Transverse colon (tissue), 3 donors: ENCODE results near the gene IMPDH1.

ENCODE experiments used
- CTCF ChIP-seq, 5 experiments: fragments of 200-600 bp in 3 of 5; fragments of 450-650 bp in 2 of 5; sonication (generic) in 3 of 5; IDR thresholded peaks; 1 replicate in 2 of 5; 2 replicates in 3 of 5; pipeline ENCODE4 v1.5.1; 2016 to 2017; ENCODE audit warnings: antibody characterized with exemption in 5 of 5, inconsistent platforms in 3 of 5, mild to moderate bottlenecking in 2 of 5, moderate library complexity in 1 of 5
- POLR2A ChIP-seq: fragments of 450-650 bp; IDR thresholded peaks from one replicate; pipeline ENCODE4 v1.6.1; 2016; ENCODE audit warnings: antibody characterized with exemption, mild to moderate bottlenecking, moderate library complexity

DNA sequence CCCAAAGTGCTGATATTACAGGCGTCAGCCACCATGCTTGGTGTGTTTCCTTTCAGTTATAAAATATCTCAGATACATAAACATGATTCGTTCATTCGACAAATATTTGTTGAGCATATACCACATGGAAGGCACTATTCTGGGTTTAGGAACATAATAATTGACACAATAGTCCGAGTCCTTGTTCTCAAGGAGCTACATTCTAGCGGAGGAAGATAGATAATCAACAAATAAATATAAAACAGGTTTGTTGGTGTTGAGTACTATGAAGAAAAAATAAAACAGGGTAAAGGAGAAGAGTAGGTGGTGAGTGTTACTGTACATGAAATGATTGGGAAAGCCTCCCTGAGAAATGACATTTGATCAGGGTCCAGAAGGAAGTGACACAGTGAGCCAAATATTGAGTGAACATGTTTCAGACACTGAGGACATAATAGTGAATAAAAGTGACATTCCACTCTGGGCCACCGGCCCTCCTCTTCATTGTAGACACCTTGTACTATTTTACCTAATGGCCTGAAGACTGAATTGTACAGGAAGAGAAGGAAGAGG, 39.0 kb upstream of the IMPDH1 start:
- TF ChIP-seq POLR2A (no peak), CTCF (IDR thresholded peaks at IDR 0.05) (no peak)
